H1 (cell line): ENCODE data around the gene GALK1. TPM values are rescaled to one million over a fixed set of nuclear protein-coding genes. Genes with fewer than 3 reads are reported as not detected.

Experiments
- CTCF ChIA-PET: fragments of 300-600 bp; sonication (Branson Sonifier 250); formaldehyde crosslinking; loops from one replicate; lab custom pipeline; 2021; ENCODE audit not compliant: partially characterized antibody; lab: Charles Lee
- POLR2A ChIA-PET: fragments of 300-600 bp; sonication (Branson Sonifier 250); formaldehyde crosslinking; loops from one replicate; lab custom pipeline; 2021; ENCODE audit warnings: inconsistent platforms; ENCODE audit not compliant: partially characterized antibody; lab: Charles Lee
- DNase-seq, 2 experiments: peaks; one replicate each; pipeline versions ENCODE4 v3.0.0 to v3.0.0-alpha.2; 2010 to 2022; ENCODE audit warnings: low spot score in 2 of 2, low read depth in 1 of 2, mixed read lengths in 1 of 2
- FAIRE-seq: peaks from 2 replicates; lab custom pipeline; 2011; peaks lifted over from hg19 to GRCh38; lab: Jason Lieb, UNC
- H2AFZ ChIP-seq: 2 replicates; pipeline ENCODE4 v1.8.1; 2012; ENCODE audit warnings: low read length, inconsistent platforms
- H2AK5ac ChIP-seq: 2 replicates; pipeline ENCODE4 v1.6.1; 2013; ENCODE audit warnings: low read depth, low read length
- H2BK120ac ChIP-seq: replicated peaks from 2 replicates; pipeline ENCODE3; 2013; ENCODE audit warnings: low read depth, low read length, inconsistent platforms
- H2BK12ac ChIP-seq: 2 replicates; pipeline ENCODE4 v1.6.1; 2013; ENCODE audit warnings: low read depth, low read length
- H2BK15ac ChIP-seq: 2 replicates; pipeline ENCODE4 v1.6.1; 2013; ENCODE audit warnings: low read length
- H2BK20ac ChIP-seq: 2 replicates; pipeline ENCODE4 v1.6.1; 2013; ENCODE audit warnings: low read length
- H2BK5ac ChIP-seq: 2 replicates; pipeline ENCODE4 v1.6.1; 2013; ENCODE audit warnings: low read depth, low read length
- H3K14ac ChIP-seq: 2 replicates; pipeline ENCODE4 v1.6.1; 2013; ENCODE audit warnings: inconsistent platforms; ENCODE audit not compliant: insufficient read length
- H3K18ac ChIP-seq: 2 replicates; pipeline ENCODE4 v1.6.1; 2013; ENCODE audit warnings: low read length; ENCODE audit errors: extremely low read depth
- H3K23ac ChIP-seq: 2 replicates; pipeline ENCODE4 v1.6.1; 2013; ENCODE audit warnings: inconsistent platforms; ENCODE audit not compliant: insufficient read length
- H3K23me2 ChIP-seq: 2 replicates; pipeline ENCODE4 v1.6.1; 2013; ENCODE audit warnings: low read depth, low read length
- H3K27ac ChIP-seq: 2 replicates; pipeline ENCODE4 v1.6.1; 2011; ENCODE audit warnings: low read depth, low read length, inconsistent platforms
- H3K27me3 ChIP-seq, 4 experiments: replicated peaks in 1 of 4; 1 replicate in 1 of 4; 2 replicates in 3 of 4; pipeline versions ENCODE4 v1.6.1 to v1.8.1; 2011 to 2013; ENCODE audit warnings: low read length in 3 of 4, mild to moderate bottlenecking in 3 of 4, inconsistent platforms in 2 of 4, mixed read lengths in 2 of 4, moderate library complexity in 1 of 4; ENCODE audit not compliant: control insufficient read depth in 3 of 4, insufficient read depth in 3 of 4; ENCODE audit errors: extremely low read depth in 1 of 4
- H3K36me3 ChIP-seq, 4 experiments: 2 replicates each; pipeline versions ENCODE4 v1.6.1 to v1.8.1; 2011 to 2013; ENCODE audit warnings: mild to moderate bottlenecking in 4 of 4, low read length in 3 of 4, moderate library complexity in 2 of 4, control low read depth in 1 of 4, inconsistent platforms in 1 of 4; ENCODE audit not compliant: insufficient read depth in 4 of 4, control insufficient read depth in 2 of 4
- H3K4ac ChIP-seq: replicated peaks from 2 replicates; pipeline ENCODE3; 2013; ENCODE audit warnings: low read length, low read depth, mixed read lengths, inconsistent platforms; ENCODE audit not compliant: insufficient read length
- H3K4me1 ChIP-seq, 4 experiments: replicated peaks in 1 of 4; 1 replicate in 1 of 4; 2 replicates in 3 of 4; pipeline versions ENCODE4 v1.6.1 to v1.8.1; 2011 to 2013; ENCODE audit warnings: low read length in 3 of 4, inconsistent platforms in 2 of 4, mixed read lengths in 1 of 4; ENCODE audit not compliant: insufficient read depth in 4 of 4, control insufficient read depth in 3 of 4
- H3K4me2 ChIP-seq, 2 experiments: 2 replicates each; pipeline versions ENCODE4 v1.6.1 to v1.8.1; 2011 to 2013; ENCODE audit warnings: low read depth in 2 of 2, low read length in 2 of 2, control low read depth in 1 of 2, inconsistent platforms in 1 of 2, mild to moderate bottlenecking in 1 of 2; ENCODE audit not compliant: insufficient read depth in 1 of 2
- H3K4me3 ChIP-seq, 4 experiments: fragments of 200-600, 300-600 bp in 1 of 4; sonication (generic), shearing (Covaris generic), sonication (Bioruptor Twin) in 1 of 4; 2 replicates each; pipeline versions ENCODE4 v1.5.1 to v1.8.1; 2011 to 2016; ENCODE audit warnings: low read length in 4 of 4, low read depth in 3 of 4, control low read depth in 2 of 4, inconsistent platforms in 2 of 4, mild to moderate bottlenecking in 2 of 4, mixed read lengths in 1 of 4, moderate library complexity in 1 of 4; ENCODE audit not compliant: insufficient read depth in 2 of 4; ENCODE audit errors: extremely low read depth in 1 of 4
- H3K56ac ChIP-seq: replicated peaks from 2 replicates; pipeline ENCODE3; 2013; ENCODE audit warnings: low read depth, mild to moderate bottlenecking, mixed read lengths, low read length, inconsistent platforms; ENCODE audit not compliant: insufficient read length
- H3K79me1 ChIP-seq: 2 replicates; pipeline ENCODE4 v1.6.1; 2013; ENCODE audit warnings: low read depth, low read length, control low read depth
- H3K79me2 ChIP-seq, 2 experiments: 2 replicates each; pipeline versions ENCODE4 v1.6.1 to v1.8.1; 2012 to 2013; ENCODE audit warnings: low read length in 2 of 2, mild to moderate bottlenecking in 2 of 2, inconsistent platforms in 1 of 2; ENCODE audit not compliant: insufficient read depth in 2 of 2, control insufficient read depth in 1 of 2
- H3K9ac ChIP-seq, 4 experiments: replicated peaks in 1 of 4; 1 replicate in 1 of 4; 2 replicates in 3 of 4; pipeline versions ENCODE4 v1.6.1 to v1.8.1; 2011 to 2013; ENCODE audit warnings: low read depth in 3 of 4, low read length in 3 of 4, control low read depth in 2 of 4, mild to moderate bottlenecking in 2 of 4, moderate library complexity in 2 of 4, inconsistent platforms in 1 of 4; ENCODE audit errors: extremely low read depth in 1 of 4
- H3K9me3 ChIP-seq, 2 experiments: 2 replicates each; pipeline versions ENCODE4 v1.6.1 to v1.8.1; 2012 to 2013; ENCODE audit warnings: mild to moderate bottlenecking in 2 of 2, moderate library complexity in 2 of 2, control low read depth in 1 of 2, inconsistent platforms in 1 of 2, low read depth in 1 of 2, low read length in 1 of 2, mixed read lengths in 1 of 2; ENCODE audit not compliant: insufficient read depth in 2 of 2
- H4K20me1 ChIP-seq, 2 experiments: replicated peaks in 1 of 2; 2 replicates each; pipeline versions ENCODE3 to v1.8.1; 2011 to 2013; ENCODE audit warnings: inconsistent platforms in 2 of 2, low read length in 2 of 2, mild to moderate bottlenecking in 1 of 2; ENCODE audit not compliant: insufficient read depth in 2 of 2, control insufficient read depth in 1 of 2
- H4K5ac ChIP-seq: 2 replicates; pipeline ENCODE4 v1.6.1; 2013; ENCODE audit warnings: low read length, low read depth, mixed read lengths, inconsistent platforms; ENCODE audit not compliant: insufficient read length
- H4K8ac ChIP-seq: 2 replicates; pipeline ENCODE4 v1.8.0; 2013; ENCODE audit warnings: mild to moderate bottlenecking, moderate library complexity, low read length, inconsistent platforms; ENCODE audit not compliant: insufficient read depth; ENCODE audit errors: extremely low read depth
- H4K91ac ChIP-seq: replicated peaks from 2 replicates; pipeline ENCODE3; 2013; ENCODE audit warnings: low read length, mixed read lengths, inconsistent platforms; ENCODE audit not compliant: insufficient read length
- BRCA1 ChIP-seq: IDR thresholded peaks from 2 replicates; pipeline ENCODE4 v1.6.1; 2012; ENCODE audit warnings: low read depth, low read length, improper control_type of control experiment
- RAD21 ChIP-seq, 2 experiments: IDR thresholded peaks in 1 of 2; conservative IDR thresholded peaks in 1 of 2; 2 replicates each; pipeline ENCODE4 v1.6.1; 2011; ENCODE audit warnings: low read depth in 2 of 2, low read length in 2 of 2, improper control_type of control experiment in 1 of 2, inconsistent platforms in 1 of 2, mild to moderate bottlenecking in 1 of 2, moderate library complexity in 1 of 2
- SIX5 ChIP-seq: IDR thresholded peaks from 2 replicates; pipeline ENCODE4 v1.6.1; 2011; ENCODE audit warnings: mild to moderate bottlenecking, low read depth, low read length
- SP4 ChIP-seq: IDR thresholded peaks from 2 replicates; pipeline ENCODE4 v1.6.1; 2012; ENCODE audit warnings: low read length, inconsistent platforms
- WGBS, 2 experiments: shearing (Covaris generic) in 1 of 2; methylation state at CpG; one replicate each; pipeline versions ENCODE4 v1.1.6 to v1.1.7; 2013 to 2015; ENCODE audit warnings: low lambda C conversion rate in 2 of 2, mixed read lengths in 2 of 2, inconsistent platforms in 1 of 2, low coverage in 1 of 2, missing lambda C conversion rate in 1 of 2; ENCODE audit not compliant: insufficient replicate concordance in 2 of 2, insufficient coverage in 1 of 2, insufficient read length in 1 of 2; ENCODE audit errors: extremely low coverage in 1 of 2, missing lambda C conversion rate in 1 of 2; 5-methylcytosine and 5-hydroxymethylcytosine counted together
- polyA plus RNA-seq, 7 experiments: library from polyadenylated mRNA; depleted of rRNA in 3 of 7; stranded (reverse) in 5 of 7; unstranded in 2 of 7; fragments of >200 nt in 5 of 7; fragments of 200-250 nt in 2 of 7; gene quantifications; 1 replicate in 5 of 7; 2 replicates in 1 of 7; 4 replicates in 1 of 7; pipeline versions ENCODE4 v1.2.1 to v1.2.3, GENCODE V29; 2011 to 2013; ENCODE audit warnings: missing spikeins in 2 of 7, mixed read lengths in 2 of 7
- total RNA-seq: library from RNA; stranded (reverse); fragmentation: NEBNext Ultra II Directional; extraction: Animal tissue kit (Norgen Biotek cat#: 25700); gene quantifications from 2 replicates; pipeline ENCODE4 v1.2.1, GENCODE V29; 2021

The GALK1 gene
- total and polyA plus RNA-seq, 2 of the 8 experiments (the other 6 are each of a cell fraction or from before 2014, with no cell fraction given) = 34.1 to 47.9 TPM

- Histone ChIP-seq H4K8ac (peak overlapping the region; percentile 94), H3K36me3 (no peaks in the 10 kb centered on the region), H4K20me1 (peaks cover 0 to 3% of the 10 kb centered on the region in 2 experiments), H2BK20ac (no peak overlapping the region), H3K18ac (no peak overlapping the region), H4K91ac (peak overlapping the region; percentile 72), H3K27me3 (no peaks in the 10 kb centered on the region), H2BK5ac (peak overlapping the region; percentile 53; the same call in 1 of the 2 replicates), H3K27ac (peak overlapping the region; percentile 63), H3K79me1 (peaks cover 3% of the 10 kb centered on the region; the same call in 1 of the 2 replicates), H3K4me1 (peaks cover 0 to 20% (median 7%) of the 10 kb centered on the region in 4 experiments; a peak in 6 of 7 replicates), H3K14ac (no peak overlapping the region), H2BK12ac (peak overlapping the region; percentile 45; the same call in 1 of the 2 replicates), H4K5ac (peak overlapping the region; percentile 53), H3K4ac (peak overlapping the region; percentile 50), H3K4me3 (peak overlapping the region; percentile 31 to 97 (median 60); a peak in 7 of 8 replicates), H3K4me2 (peak overlapping the region; percentile 70 to 87), H3K79me2 (peaks cover 18 to 46% of the 10 kb centered on the region in 2 experiments), H3K9ac (peak overlapping the region in 3 of 4 experiments; percentile 34 to 100 (median 77); a peak in 2 of 7 replicates), H3K56ac (no peak overlapping the region), H2AK5ac (no peak overlapping the region), H3K9me3 (no peaks in the 10 kb centered on the region), H2AFZ (no peak overlapping the region), H2BK120ac (peak overlapping the region; percentile 86), H3K23me2 (peaks cover 6% of the 10 kb centered on the region; the same call in 1 of the 2 replicates), H2BK15ac (peak overlapping the region; percentile 93), H3K23ac (no peak overlapping the region)
- no peak for FAIRE-seq
- CTCF ChIA-PET = interaction anchor here (0.7 to 21.4 kb wide), 17 partner anchors 8 to 609 kb away, joined by 3 to 359 read pairs (median 5); partner anchors contain the start of genes GALK1, TRIM65, UNC13D and WBP2
- POLR2A ChIA-PET = interaction anchor here (0.6 to 7.5 kb wide), 21 partner anchors 9 to 374 kb away, joined by 3 to 98 read pairs (median 10); partner anchors contain the start of genes GALK1 and TRIM65
- peak in 1 of 2 experiments; percentile 56 for DNase-seq
- 82% methylated on average over 20 of the region's 20 CpGs; no CpG with 5 or more reads in 1 of the 2 experiments for whole genome bisulfite sequencing, 2 experiments
- TF ChIP-seq BRCA1 (no peak), SIX5 (no peak), SP4 (peak; percentile 3; the same call in 1 of the 2 replicates), RAD21 (IDR thresholded peaks at IDR 0.05 in 1 of 2, conservative IDR thresholded peaks at IDR 0.05 in 1 of 2; ENCODE audit: low read depth in 2 of 2, low read length in 2 of 2) (no peak)
Observed at GRCh38 chr17:75783803-75784472, 18.9 kb upstream of the GALK1 start.
